ENCODE measurements around the gene CNTNAP2. TPM values are rescaled to one million over a fixed set of nuclear protein-coding genes. Genes with fewer than 3 reads are reported as not detected.

Gene CNTNAP2
- total RNA-seq, 6 experiments from 2014 or later, result 1.8 to 8.1 (median 3.9) TPM

DNA sequence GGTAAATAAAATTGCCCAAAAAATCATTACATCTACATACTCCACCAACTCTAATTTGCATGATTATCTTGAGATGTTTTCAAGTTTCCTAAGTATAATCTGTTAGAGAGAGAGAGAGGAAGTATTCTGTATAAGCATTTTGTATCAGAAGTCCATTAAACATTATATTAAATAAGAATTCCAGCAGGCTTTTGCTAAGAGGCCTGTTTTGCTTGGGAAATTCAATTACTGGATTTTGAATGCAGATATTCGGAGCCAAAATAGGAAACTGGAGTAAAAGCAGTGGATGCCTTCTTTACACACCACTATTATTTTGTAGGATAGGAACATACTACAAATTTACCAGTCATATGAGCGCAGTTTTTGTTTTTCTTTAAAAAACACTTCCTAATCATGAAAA, 727.8 kb downstream of the CNTNAP2 start:
- no peaks in the 10 kb centered on the region for H3K27me3 ChIP-seq

DNA sequence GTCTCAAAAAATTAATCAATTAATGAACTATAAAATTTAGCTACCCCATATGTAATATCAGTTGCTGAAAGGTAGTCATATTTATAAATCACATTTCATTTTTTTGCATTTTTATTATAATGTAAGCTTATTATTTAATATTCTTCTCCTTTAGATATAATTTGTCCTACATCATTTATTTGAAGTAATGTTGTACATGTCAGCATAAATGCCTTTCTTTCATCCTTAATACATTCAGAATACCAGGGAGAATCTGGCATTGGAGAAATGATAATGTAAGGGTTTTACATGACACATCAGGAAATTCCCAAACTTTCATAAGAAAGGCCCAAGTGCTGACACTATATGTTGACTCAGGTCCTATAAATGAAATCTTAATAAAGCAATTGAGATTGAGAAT, 742.1 kb downstream of the CNTNAP2 start:
- DNase-seq, result no peak
- intact Hi-C loops (cut with DNase I), result no loop called here
- no peak for TF ChIP-seq POLR2A (IDR thresholded peaks at IDR 0.05)
- TF ChIP-seq, protein P1, sequence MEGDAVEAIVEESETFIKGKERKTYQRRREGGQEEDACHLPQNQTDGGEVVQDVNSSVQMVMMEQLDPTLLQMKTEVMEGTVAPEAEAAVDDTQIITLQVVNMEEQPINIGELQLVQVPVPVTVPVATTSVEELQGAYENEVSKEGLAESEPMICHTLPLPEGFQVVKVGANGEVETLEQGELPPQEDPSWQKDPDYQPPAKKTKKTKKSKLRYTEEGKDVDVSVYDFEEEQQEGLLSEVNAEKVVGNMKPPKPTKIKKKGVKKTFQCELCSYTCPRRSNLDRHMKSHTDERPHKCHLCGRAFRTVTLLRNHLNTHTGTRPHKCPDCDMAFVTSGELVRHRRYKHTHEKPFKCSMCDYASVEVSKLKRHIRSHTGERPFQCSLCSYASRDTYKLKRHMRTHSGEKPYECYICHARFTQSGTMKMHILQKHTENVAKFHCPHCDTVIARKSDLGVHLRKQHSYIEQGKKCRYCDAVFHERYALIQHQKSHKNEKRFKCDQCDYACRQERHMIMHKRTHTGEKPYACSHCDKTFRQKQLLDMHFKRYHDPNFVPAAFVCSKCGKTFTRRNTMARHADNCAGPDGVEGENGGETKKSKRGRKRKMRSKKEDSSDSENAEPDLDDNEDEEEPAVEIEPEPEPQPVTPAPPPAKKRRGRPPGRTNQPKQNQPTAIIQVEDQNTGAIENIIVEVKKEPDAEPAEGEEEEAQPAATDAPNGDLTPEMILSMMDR (IDR thresholded peaks at IDR 0.05), result no peak

More for the DNA sequence above, 727.8 kb downstream of the CNTNAP2 start:
- intact Hi-C loops (cut with DNase I), result no loop called here
- DNase-seq, result no peak
- Histone ChIP-seq H3K4me3 (no peak overlapping the region), H3K27ac (no peak overlapping the region), H3K36me3 (no peaks in the 10 kb centered on the region), H3K9me3 (no peaks in the 10 kb centered on the region), H3K4me1 (no peaks in the 10 kb centered on the region)
- no peak for ATAC-seq
- no peak for TF ChIP-seq POLR2A (IDR thresholded peaks at IDR 0.05)
- TF ChIP-seq, protein P1 (IDR thresholded peaks at IDR 0.05), result no peak
- WGBS (ENCODE audit: insufficient coverage, low coverage, low lambda C conversion rate, missing lambda C conversion rate), result 65% methylated on average over 2 of the region's 2 CpGs

DNA sequence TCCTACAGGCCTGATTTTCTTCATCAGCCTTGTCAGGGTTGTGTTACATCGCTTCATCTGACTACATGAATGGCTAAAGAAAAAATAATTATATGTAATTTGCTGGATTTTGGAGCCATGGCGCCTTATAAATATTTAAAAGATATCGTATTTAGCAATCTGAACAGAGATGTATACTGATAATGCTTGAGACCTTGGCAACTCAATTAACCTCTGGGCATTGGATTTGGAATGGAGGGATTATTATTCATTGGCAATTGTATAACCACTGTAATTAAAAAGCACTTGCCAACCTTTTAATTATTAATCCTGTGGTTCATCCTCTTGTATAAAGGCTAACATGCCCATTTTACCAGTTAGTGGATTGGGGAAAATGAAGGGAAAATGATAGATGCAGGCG, 745.1 kb downstream of the CNTNAP2 start:
- TF ChIP-seq, protein P1 (IDR thresholded peaks at IDR 0.05), result no peak
- no peak for TF ChIP-seq POLR2A (IDR thresholded peaks at IDR 0.05)
- no peaks in the 10 kb centered on the region for H3K27me3 ChIP-seq
- H3K4me3 ChIP-seq, result no peak overlapping the region
- 65% methylated on average over 4 of the region's 4 CpGs for WGBS (ENCODE audit: insufficient coverage, low coverage, low lambda C conversion rate, missing lambda C conversion rate)
- H3K27ac ChIP-seq, result no peak overlapping the region
- no peaks in the 10 kb centered on the region for H3K9me3 ChIP-seq
- no peaks in the 10 kb centered on the region for H3K4me1 ChIP-seq
- ATAC-seq (no peak), DNase-seq (no peak)
- intact Hi-C loops (cut with DNase I), result no loop called here
- no peaks in the 10 kb centered on the region for H3K36me3 ChIP-seq

More for the DNA sequence above, 742.1 kb downstream of the CNTNAP2 start:
- no peak overlapping the region for H3K4me3 ChIP-seq
- no peaks in the 10 kb centered on the region for H3K36me3 ChIP-seq
- H3K27me3 ChIP-seq, result no peaks in the 10 kb centered on the region
- no peak for ATAC-seq
- H3K9me3 ChIP-seq, result no peaks in the 10 kb centered on the region
- no peak overlapping the region for H3K27ac ChIP-seq
- no peaks in the 10 kb centered on the region for H3K4me1 ChIP-seq

DNA sequence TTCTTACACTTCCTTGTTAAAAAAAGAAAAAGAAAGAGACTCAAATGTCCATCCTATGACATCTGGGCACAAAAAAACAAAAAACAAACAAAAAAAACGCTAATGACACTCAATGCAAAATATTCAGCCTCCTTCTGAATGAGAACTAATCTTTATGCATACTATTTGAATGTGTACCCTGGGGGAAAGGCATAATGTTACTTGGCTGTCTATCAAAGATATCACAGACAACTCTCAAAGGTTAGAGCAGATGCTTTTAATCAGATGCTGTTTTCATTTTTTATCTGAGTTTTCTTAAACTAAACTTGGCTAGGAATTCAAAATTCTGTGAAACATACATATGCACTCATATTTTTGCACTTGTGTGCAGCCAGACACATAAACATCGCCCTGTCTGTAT, 745.8 kb downstream of the CNTNAP2 start:
- Histone ChIP-seq H3K27me3 (no peaks in the 10 kb centered on the region), H3K36me3 (no peaks in the 10 kb centered on the region), H3K27ac (no peak overlapping the region), H3K4me3 (no peak overlapping the region), H3K4me1 (no peaks in the 10 kb centered on the region), H3K9me3 (no peaks in the 10 kb centered on the region)
- 21% methylated on average over 2 of the region's 2 CpGs for WGBS (ENCODE audit: insufficient coverage, low coverage, low lambda C conversion rate, missing lambda C conversion rate)
- no peak for ATAC-seq
- intact Hi-C loops (cut with DNase I), result no loop called here
- no peak for TF ChIP-seq POLR2A (IDR thresholded peaks at IDR 0.05)
- TF ChIP-seq, protein P1 (IDR thresholded peaks at IDR 0.05), result no peak
- DNase-seq, result no peak

DNA sequence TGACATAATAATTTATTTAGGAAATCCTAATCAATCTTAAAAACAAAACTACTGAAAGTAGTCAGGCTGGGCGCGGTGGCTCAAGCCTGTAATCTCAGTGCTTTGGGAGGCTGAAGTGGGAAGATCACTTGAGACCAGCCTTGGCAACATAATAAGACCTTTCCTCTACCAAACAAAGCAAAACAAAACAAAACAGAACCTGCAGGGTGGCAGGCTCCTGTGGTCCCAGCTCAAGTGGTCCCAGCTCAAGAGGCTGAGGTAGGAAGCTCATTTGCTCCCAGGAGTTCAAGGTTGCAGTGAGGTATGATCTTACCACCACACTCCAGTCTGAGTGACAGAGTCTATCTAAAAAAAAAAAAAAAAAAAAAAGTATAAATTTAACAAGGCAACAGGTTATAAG, 748.0 kb downstream of the CNTNAP2 start:
- Histone ChIP-seq H3K36me3 (no peaks in the 10 kb centered on the region), H3K27ac (no peak overlapping the region), H3K27me3 (no peaks in the 10 kb centered on the region), H3K9me3 (no peaks in the 10 kb centered on the region), H3K4me3 (no peak overlapping the region), H3K4me1 (no peaks in the 10 kb centered on the region)
- 67% methylated on average over 1 of the region's 2 CpGs for WGBS (ENCODE audit: insufficient coverage, low coverage, low lambda C conversion rate, missing lambda C conversion rate)
- ATAC-seq (no peak), DNase-seq (no peak)
- intact Hi-C loops (cut with DNase I), result no loop called here
- TF ChIP-seq, protein P1 (IDR thresholded peaks at IDR 0.05), result no peak
- TF ChIP-seq POLR2A (IDR thresholded peaks at IDR 0.05), result no peak
